Measurements from ENCODE around the gene FKBP6. TPM values are rescaled to one million over a fixed set of nuclear protein-coding genes. Genes with fewer than 3 reads are reported as not detected.
"Not testable (repeated sequence)": the region's sequence is repeated elsewhere in the genome, so short reads cannot be mapped to it uniquely, and the experiment has no call there.

The FKBP6 gene
- total RNA-seq, 1 donor from 2014 or later, result not detected

DNA sequence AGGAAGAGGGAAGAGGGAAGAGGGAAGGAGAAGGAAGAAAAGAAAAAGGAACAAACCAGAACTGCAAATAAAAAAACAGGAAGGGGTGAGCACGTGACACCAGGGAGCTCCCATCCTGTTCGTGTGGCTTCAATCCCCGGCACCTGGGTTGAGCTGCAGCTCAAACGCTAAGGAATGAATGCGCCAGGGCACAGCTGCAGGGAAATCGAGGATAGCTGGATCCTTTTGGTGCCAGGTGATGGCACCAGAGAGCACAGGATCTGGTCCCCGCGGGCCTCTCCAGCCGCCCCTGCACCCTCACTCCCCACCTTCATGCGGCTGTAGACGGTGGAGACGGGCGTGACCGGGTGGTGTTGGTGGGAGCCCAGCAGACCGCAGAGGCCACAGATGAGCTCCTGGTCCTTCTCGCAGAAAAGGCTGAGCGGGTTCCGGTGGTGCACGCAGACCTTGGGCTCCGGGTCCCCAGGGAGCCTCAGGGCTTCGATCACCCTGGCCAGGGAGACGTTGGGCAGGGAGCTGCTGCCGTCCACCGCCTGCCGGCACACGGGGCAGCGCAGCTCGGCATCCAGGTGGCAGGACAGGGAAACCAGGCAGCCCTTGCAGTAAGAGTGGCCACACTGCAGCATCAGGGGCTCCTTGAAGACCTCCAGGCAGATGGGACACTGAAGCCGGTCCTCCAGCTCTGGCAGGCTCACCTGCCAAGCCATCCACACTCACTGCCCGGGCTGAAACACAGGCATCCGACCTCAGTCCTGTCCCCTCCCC, 3.7 kb upstream of the FKBP6 start:
- DNase-seq, result peak; percentile 69

DNA sequence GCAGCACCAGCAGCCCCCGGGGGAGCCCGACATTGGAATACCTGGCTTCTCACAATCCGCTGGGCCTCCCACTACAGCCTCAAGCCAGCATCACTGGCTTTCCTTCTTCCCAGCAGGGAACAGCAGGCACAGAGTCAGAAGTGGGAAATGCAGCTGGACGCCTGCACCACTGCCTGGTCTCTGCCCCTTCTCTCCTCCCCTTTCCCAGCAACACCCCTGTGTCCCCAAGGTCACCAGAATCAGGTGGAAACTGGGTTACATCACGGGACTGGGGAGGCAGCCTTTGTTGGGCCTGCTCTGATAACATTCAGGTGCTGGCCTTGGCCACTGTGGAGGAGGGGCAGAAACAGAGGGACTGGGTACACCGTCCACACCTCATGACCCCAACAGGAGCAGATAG, 2.5 kb upstream of the FKBP6 start:
- not testable (repeated sequence) for DNase-seq

DNA sequence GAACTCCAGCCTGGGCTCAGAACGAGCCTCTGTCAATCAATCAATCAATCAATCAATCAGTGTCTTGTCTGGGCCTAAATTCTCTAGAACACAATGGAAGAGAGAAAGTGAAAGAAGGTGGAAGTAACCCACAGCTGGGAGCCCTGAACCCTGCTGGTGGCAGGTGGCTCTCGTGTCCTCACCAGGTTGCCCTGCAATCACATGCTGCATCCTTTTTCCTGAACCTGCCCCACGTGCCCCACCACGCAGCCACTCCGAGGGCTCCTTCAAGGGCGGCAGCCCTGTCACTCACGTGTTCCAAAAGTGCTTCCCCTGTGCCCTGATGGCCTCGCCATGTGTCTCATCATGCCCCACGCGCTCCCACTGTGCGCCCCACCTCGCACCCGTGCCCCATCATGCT, 512 bp upstream of the FKBP6 start:
- DNase-seq, result not testable (repeated sequence)

DNA sequence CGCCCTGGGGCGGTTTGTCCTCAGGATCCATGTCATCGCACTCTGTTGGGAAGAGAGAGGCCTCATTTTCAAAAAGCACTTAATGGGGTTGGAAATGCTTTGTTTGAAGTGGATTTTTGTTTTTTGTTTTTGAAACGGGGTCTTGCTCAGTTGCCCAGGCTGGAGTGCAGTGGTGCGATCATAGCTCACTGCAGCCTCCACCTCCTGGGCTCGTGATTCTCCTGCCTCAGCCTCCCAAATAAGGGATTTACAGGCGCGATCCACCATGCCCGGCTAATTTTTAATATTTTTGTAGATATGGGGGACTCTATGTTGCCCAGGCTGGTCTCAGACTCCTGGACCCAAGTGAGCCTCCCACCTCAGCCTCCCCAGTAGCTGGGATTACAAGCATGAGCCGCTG, 735 bp downstream of the FKBP6 start:
- DNase-seq, result no peak

DNA sequence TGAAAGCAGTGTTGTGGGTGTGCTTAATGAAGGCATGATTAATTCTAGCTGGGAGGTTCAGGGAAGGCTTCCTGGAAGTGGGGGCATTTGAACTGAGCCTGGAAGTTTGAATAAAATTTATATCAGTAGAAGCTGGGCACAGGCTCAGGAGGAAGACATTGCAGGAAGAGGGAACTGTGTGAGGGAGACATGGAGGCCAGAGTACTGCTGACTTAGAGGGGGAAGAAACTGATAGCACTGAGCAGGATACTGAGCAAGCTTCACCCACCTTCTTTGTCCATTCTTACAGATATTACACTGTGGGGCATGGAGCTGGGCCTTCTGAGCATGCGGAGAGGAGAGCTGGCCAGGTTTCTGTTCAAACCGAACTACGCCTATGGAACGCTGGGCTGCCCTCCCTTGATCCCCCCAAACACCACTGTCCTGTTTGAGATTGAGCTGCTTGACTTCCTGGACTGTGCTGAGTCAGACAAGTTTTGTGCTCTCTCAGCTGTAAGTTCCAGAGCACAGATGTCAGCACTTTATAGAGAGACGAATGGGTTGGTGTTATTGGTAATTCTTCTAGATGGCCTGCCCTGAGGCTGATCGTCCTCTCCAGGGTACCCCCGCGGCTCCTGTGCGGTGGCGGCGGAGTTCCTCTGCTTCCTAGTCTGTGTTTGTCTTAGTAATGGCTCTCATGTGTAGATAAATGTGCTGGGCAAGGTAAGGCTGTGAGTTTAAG, 2.1 kb downstream of the FKBP6 start:
- DNase-seq, result peak; percentile 33

DNA sequence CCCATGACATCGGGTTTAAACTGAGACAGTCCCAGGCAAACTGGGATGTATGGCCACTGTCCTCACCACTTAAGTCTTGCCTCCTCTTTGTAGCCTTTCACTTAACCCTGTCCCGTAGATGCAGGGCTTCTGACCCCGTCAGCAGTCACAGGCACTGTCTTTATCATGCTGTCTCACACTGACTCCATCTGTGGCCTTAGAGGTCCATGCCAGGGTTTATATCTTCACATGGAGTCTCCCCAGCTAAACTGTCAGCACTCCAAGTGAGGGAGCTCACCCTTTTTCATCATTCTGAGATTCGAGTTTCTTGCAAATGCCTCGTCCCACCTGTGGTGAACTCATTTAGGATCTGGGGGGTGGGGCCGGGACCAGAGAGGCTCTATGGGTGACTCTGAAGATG, 2.8 kb downstream of the FKBP6 start:
- no peak for DNase-seq

DNA sequence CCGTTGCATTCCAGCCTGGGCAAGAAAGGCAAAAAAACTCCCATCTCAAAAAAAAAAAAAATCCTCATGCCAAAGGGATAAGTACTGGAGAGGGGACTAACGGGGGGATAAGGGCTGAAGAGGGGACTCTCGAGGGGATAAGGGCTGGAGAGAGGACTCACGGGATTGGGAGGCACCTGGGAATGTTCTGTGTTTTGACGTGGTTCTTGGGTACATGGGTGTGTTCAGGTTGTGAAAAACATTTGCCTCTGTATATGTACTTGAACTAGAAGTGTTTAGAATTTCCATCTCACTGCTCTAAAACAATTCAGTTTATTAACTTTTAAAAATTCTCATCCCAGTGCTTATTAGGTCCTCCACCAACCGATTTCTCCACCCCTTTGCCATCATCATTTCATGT, 4.5 kb downstream of the FKBP6 start:
- no peak for DNase-seq

DNA sequence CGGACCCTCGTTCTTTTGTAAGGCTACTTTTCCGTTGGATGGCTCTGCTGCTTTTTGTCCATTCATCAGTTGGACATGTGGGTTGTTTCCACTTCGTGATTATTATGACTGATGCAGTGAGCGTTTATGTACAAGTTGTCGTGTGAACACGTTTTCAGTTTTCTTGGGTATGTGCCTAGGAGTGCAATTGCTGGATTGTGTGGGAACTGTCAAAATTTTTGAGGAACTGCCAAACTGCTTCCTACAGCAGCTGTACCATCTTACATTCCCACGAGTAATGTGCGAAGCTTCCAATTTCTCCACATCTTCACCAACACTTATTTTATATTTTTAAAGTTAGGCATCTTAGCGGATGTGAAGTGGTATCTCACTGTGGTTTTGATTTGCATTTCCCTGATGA, 10.4 kb downstream of the FKBP6 start:
- no peak for DNase-seq

DNA sequence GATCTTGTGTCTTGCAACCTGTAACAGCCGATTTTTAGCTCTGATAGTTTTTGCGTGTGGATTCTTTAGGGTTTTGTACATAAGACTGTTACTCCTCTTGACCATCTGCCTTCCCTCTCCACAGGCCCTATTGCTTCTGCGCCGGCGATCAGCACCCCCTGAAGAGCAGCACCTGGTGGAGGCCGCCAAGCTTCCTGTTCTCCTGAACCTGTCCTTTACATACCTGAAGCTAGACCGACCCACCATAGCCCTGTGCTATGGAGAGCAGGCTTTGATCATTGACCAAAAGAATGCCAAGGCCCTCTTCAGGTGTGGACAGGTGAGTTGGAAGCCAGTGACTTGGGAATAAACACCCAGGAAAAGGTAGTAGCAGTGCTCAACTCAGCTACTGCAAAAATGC, 12.6 kb downstream of the FKBP6 start:
- no peak for DNase-seq

DNA sequence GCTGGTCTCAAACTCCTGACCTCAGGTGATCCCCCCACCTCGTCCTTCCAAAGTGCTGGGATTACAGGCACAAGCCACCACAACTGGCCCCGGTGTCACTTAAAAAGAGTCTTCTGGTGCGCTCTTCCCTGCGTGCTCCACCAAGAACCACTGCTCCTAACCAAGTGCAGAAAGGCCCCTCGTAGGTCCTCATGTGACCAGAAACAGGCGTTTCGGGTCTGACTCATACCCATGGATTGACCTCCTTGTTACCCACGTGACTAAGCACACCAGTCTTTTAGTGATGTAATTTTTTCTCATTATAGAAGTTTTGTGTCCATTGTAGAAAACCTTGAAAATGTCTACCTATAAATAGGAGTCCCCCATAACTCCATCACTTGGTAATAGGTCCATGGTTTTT, 13.9 kb downstream of the FKBP6 start:
- peak; percentile 56 for DNase-seq

DNA sequence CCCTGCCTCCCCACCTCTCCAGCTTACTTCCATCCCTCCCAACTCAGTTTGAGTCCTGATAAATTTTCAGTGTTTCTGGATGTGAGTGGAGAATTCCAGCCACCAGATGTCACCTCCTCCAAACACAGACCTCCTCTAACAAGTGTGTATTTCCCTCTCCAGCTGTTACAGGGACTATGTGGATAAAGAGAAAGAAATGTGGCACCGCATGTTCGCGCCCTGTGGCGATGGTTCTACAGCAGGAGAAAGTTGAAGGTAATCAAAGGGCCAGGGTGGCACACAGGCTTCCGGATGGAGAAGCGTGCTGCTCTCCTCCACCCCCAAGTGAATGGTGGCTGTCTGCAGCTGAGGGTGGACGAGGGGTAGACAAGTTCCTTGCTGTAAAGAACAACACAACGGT, 14.7 kb downstream of the FKBP6 start:
- DNase-seq, result peak; percentile 70

DNA sequence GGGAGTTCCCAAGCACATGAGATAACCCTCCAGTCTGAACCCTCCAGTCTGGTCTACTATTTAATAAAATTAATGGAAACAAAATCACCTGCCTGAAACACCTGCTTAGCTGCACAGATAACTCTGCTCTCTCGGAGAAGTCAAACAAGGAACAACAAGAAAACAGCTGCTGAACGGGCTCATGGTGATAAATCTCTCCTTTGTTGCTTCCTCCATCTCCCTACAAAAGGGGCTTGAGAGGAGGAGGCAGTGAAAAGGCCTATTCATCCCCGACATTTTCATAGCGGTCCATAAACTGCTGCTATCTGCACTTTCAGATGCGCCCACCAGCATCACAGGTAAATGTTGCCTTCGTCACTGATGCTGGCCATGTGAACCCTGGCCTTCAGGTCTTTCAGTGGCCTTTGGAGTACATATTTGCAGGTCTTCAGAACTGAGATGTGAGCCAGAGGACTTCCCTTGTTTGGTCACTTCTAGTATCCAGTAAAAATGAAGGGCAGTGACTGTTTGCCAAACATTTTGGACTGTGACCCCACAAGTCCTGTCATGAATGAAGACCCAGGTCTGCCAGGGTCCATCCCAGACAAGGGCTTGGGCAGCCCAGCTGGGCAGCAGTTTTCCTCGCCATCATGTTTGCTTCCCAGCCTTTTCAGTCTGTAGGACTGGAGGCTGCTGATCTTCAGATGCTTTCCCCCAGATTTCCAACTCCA, 15.9 kb downstream of the FKBP6 start:
- DNase-seq, result no peak

DNA sequence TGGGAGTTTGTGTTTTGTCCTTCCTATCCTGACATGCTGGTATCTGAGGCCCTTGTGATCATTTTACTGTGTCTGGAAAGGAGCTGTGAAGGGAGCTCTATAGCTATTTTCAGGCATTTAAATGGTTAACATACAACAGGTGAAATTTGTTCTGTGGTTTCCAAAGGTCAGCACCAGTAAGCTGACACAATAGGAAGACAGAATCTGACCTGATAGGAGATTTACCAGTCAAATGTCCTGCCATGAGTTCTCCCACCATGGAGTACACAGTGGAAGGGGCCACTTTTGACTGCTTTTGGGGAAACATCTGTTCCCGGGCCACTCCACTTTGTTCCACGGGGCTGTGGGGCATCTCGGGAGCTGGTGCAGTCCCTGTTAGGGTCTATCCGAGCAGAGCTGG, 17.6 kb downstream of the FKBP6 start:
- DNase-seq, result no peak

DNA sequence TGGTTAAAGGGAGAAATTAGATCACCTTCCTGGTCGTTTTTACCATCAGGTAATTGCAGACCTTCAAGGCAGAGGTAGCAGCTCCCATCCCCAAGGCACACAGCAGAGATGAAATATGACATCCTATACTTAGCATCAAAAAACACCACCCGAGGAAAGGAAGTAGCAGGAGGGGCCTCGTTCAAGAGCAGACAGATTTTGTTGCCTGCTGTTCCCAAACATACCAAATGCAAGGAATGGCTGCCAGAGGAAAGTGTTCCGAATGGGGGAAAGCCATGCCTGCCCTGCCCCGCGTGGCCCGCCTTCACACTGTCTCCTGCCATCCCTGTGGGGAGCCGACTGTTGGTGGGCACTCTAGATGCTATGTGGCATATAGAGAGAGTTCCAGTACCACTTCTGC, 18.0 kb downstream of the FKBP6 start:
- DNase-seq, result no peak

DNA sequence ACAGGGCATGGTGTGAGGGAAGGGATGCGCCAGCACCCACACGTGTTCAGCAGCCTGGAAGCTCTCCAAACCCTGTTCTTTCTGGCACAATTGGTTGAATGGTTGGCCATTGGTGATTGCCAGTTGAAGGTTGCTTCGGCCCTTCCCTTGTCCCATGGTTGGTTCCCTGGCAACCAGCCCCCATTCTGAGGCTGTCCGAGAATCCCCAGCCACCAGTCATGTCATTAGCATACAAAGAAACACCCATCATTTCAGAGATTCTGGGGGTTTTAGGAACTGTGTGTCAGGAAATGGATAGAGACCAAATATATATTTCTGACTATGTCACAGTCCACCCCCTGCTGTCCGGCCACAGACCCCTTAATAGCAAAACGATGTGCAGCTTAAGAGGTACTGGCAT, 21.8 kb downstream of the FKBP6 start:
- no peak for DNase-seq

DNA sequence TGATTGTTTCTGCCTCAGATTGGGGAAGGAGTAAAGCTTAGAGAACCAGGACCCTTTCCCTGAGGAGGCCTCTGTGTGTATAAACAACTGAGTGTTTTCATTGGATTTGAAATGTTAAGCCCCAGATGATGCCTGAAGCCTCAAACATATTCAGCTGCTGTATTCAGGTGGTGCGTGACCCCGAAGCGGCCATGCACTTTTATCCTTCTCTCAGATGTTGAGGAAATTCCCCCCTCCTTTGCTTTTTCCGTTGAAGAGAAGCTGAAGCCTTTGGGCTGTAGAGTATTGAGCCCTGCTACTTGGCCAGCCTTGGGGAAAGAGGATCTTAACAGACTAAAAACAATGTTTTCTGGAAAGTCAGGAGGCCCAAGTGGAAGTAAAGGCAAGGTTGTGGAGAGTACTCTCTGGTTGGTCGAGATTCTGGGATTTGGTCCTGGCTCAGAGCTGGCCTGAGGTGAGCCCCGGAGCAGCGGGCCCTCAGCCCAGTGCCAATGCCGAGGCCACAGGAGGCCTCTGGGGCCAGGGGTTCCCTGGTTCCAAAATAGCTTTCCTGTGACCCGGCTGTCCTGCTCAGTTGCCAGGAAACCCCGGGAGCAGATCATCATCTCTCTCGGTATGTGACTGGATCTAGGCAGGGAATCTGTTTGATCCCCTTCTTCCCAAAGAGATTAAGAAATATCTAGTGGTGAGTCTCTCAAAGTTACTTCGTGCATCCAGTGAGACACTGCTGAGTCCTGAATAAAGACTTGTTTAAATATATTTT, 22.5 kb downstream of the FKBP6 start:
- DNase-seq, result no peak

DNA sequence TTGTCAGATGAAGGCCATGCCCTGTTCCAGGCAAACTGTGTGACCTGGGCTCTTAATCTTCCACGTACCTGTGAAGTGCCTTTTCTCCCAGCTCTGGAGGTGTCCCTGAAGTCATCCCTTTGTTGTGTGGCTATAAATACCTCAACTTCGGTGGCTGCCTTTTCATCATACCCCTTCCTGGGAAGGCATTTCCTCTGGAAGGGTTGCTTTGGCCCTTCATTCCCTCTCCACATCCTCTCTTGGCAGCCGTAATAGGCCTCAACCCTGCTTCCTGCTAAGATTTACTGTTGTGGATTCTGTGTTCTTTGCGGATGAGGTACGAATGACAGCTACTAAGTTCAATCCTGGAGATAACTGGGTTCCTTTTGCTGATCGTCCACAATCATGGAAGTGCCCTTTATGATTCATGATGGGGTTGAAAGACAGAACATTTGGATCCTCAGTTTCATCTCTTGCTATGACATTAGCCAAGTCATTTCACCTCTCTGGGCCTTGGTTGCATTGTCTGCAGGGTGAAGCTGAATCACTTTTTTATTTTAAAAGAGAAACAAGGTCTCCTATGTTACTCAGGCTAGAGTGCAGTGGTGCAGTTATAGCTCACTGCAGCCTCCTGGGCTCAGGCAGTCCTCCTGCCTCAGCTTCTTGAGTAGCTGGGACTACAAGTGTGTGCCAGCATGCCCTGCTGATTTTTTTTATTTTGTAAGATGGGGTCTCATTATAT, 23.6 kb downstream of the FKBP6 start:
- peak; percentile 65 for DNase-seq

DNA sequence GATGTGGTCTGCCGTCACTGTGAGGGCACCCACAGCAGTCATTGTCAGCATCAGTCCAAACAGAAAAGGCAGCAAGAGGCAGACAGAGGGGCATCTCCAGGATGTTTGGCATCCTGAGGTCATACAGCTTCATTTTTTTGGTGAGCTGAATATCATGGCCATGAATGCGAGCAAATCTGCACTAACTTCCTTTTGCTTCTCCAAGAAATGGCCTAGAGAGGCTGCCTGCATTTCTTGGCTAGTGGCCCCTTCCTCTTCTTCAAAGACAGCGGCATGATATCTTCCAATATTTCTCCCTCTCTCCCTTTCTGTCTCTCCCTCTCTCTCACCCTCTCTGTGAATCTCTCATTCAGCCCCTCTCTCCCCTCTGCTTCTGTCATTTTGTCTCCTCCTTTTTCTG, 24.8 kb downstream of the FKBP6 start:
- DNase-seq, result no peak

DNA sequence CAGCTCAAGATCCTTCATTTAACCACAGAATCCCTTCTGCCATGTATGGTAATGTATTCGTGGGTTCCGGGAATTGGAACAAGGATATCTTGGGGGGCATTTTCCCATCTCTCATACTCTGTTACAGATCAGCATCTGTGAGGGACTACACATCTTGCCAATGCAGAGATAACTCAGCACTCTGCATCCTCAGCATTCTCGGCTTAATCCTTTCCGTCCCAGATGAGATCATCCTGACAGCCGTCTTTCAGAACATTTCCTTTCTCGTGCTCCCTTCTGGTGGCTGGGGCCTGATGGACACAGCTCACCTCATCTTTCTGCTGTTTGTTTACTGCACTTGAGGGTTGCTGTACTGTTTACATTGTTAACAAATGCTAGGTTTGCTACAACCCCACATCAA, 25.3 kb downstream of the FKBP6 start:
- no peak for DNase-seq

DNA sequence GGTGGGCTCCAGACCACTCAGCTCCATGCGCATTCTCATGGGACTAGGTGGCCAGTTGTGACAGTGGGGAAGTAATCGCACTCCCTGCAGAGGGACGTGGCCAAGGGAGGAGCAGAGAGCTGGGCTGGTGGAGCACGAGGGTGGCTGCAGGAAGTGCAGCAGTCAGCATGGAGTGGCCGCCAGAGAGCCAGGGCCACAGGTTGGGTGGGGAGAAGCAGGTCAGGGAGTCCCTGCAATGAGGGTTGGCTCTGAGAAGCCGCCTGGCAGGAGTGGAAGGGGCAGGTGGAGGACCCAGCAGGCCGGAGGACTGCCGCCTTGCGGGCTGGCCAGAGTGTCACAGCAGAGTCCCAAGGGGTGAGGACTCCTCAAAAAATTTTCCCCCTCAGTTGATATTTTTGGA, 26.2 kb downstream of the FKBP6 start:
- no peak for DNase-seq

DNA sequence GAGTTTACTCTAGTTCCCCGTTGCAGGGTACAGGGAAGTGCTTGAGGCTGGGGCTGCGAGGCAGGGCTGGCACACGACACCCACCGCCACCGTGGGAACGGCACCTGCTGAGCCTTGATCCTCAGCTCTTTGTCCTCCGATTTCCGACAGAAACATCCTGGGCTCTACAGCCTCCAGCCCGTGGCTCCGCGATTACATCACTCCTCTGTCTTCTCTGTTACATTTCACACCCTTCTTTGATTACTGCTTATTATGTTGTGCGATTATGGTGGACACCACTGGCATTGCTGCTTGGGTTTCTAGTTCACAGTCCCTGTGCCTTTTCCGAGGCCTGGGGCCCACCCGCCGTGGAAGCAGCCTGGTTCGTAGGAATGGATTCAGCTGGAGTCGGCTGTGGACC, 26.9 kb downstream of the FKBP6 start:
- DNase-seq, result no peak

DNA sequence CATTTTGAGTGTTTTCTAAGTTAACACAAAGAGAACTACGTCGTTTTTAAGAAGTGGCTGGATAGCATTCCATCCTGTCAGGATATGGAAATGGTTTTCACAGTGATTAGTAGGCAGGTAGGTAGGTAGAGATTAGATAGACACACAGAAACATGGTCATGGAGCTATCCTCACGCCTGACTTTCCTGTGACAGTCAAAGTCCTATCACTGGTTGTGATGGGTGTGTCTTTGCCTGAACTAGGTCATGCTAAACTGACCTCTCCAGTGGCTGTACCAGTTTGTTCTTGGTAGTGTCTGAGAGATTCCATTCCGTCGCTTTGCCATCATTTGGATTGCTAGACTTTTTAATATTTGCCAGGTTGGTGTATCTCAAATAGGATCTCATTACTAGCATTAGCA, 28.2 kb downstream of the FKBP6 start:
- DNase-seq, result no peak

Measured in dermis blood vessel endothelial cell (primary cell).